Smooth muscle cell (in vitro differentiated cells): ENCODE data around the gene APOL6. TPM values are rescaled to one million over a fixed set of nuclear protein-coding genes. Genes with fewer than 3 reads are reported as not detected.

Experiments
- DNase-seq: peaks from one replicate; lab custom pipeline; 2025; ENCODE audit not compliant: unreplicated experiment; lab: John Stamatoyannopoulos, UW
- H2AFZ ChIP-seq: fragments of 200-600 bp; sonication (generic); 2 replicates; pipeline ENCODE4 v1.6.0; 2016; ENCODE audit warnings: antibody characterized with exemption, low read depth, mild to moderate bottlenecking
- H3F3A ChIP-seq: fragments of 200-600 bp; sonication (generic); 2 replicates; pipeline ENCODE4 v1.6.0; 2017; ENCODE audit warnings: antibody characterized with exemption, low read depth
- H3K27ac ChIP-seq: fragments of 200-600 bp; sonication (generic); 2 replicates; pipeline ENCODE4 v1.5.1; 2016; ENCODE audit warnings: low read depth, mild to moderate bottlenecking
- H3K27me3 ChIP-seq: fragments of 200-600 bp; sonication (generic); 2 replicates; pipeline ENCODE4 v1.6.1; 2016; ENCODE audit warnings: low read depth, mild to moderate bottlenecking
- H3K36me3 ChIP-seq: fragments of 200-600 bp; sonication (generic); 2 replicates; pipeline ENCODE4 v1.5.1; 2016; ENCODE audit warnings: low read depth
- H3K4me1 ChIP-seq: fragments of 200-600 bp; sonication (generic); 2 replicates; pipeline ENCODE4 v1.5.1; 2016; ENCODE audit warnings: low read depth
- H3K4me2 ChIP-seq: fragments of 200-600 bp; sonication (generic); 2 replicates; pipeline ENCODE4 v1.6.0; 2016; ENCODE audit warnings: mild to moderate bottlenecking
- H3K4me3 ChIP-seq: fragments of 200-600 bp; sonication (generic); 2 replicates; pipeline ENCODE4 v1.5.1; 2016; ENCODE audit warnings: mild to moderate bottlenecking
- H3K79me2 ChIP-seq: fragments of 200-600 bp; sonication (generic); 2 replicates; pipeline ENCODE4 v1.6.0; 2016; ENCODE audit warnings: low read depth, mild to moderate bottlenecking
- H3K9ac ChIP-seq: fragments of 200-600 bp; sonication (generic); 2 replicates; pipeline ENCODE4 v1.6.0; 2016; ENCODE audit warnings: low read depth
- H3K9me3 ChIP-seq: fragments of 200-600 bp; sonication (generic); replicated peaks from 2 replicates; pipeline ENCODE4 v1.5.1; 2016; ENCODE audit warnings: low read depth
- H4K20me1 ChIP-seq: fragments of 200-600 bp; sonication (generic); 2 replicates; pipeline ENCODE4 v1.6.0; 2016; ENCODE audit warnings: low read depth
- whole genome bisulfite sequencing: methylation state at CpG from one replicate; pipeline ENCODE4 v1.1.7; 2016; ENCODE audit warnings: low lambda C conversion rate; 5-methylcytosine and 5-hydroxymethylcytosine counted together
- polyA plus RNA-seq: library from polyadenylated mRNA; unstranded; fragments of >200 nt; fragmentation: Nextera tagmentation; extraction: Ambion mirVana; gene quantifications from 2 replicates; pipeline ENCODE4 v1.2.1, GENCODE V29; 2016
- total RNA-seq: library from RNA; depleted of rRNA; stranded (reverse); fragments of >200 nt; gene quantifications from 2 replicates; pipeline ENCODE4 v1.2.3, GENCODE V29; 2014
- TF ChIP-seq, protein P1 (sequence below): fragments of 200-600 bp; sonication (generic); IDR thresholded peaks from 2 replicates; pipeline ENCODE4 v1.5.1; 2017; ENCODE audit warnings: borderline replicate concordance, mild to moderate bottlenecking, antibody characterized with exemption; ENCODE audit not compliant: insufficient read depth, poor library complexity, severe bottlenecking

Gene APOL6
- total and polyA plus RNA-seq, 2 experiments from 2014 or later, result 0.23 to 0.76 TPM

- no peaks in the 10 kb centered on the region for H3K36me3 ChIP-seq
- no peaks in the 10 kb centered on the region for H4K20me1 ChIP-seq
- H3K9me3 ChIP-seq, result no peaks in the 10 kb centered on the region
- no peak overlapping the region for H3K4me2 ChIP-seq
- no peaks in the 10 kb centered on the region for H3K79me2 ChIP-seq
- no peak overlapping the region for H3K9ac ChIP-seq
- WGBS, result 97% methylated on average over 5 of the region's 5 CpGs
- no peaks in the 10 kb centered on the region for H3K4me1 ChIP-seq
- H3F3A ChIP-seq, result peaks cover 2% of the 10 kb centered on the region
- H3K27ac ChIP-seq, result no peak overlapping the region
- H2AFZ ChIP-seq, result no peak overlapping the region
- TF ChIP-seq, protein P1, sequence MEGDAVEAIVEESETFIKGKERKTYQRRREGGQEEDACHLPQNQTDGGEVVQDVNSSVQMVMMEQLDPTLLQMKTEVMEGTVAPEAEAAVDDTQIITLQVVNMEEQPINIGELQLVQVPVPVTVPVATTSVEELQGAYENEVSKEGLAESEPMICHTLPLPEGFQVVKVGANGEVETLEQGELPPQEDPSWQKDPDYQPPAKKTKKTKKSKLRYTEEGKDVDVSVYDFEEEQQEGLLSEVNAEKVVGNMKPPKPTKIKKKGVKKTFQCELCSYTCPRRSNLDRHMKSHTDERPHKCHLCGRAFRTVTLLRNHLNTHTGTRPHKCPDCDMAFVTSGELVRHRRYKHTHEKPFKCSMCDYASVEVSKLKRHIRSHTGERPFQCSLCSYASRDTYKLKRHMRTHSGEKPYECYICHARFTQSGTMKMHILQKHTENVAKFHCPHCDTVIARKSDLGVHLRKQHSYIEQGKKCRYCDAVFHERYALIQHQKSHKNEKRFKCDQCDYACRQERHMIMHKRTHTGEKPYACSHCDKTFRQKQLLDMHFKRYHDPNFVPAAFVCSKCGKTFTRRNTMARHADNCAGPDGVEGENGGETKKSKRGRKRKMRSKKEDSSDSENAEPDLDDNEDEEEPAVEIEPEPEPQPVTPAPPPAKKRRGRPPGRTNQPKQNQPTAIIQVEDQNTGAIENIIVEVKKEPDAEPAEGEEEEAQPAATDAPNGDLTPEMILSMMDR, result no peak
- no peak for DNase-seq
- no peak overlapping the region for H3K4me3 ChIP-seq
- H3K27me3 ChIP-seq, result no peaks in the 10 kb centered on the region
These were observed 47.1 kb upstream of the APOL6 start for GRCh38 chr22:35601013-35601580.

GRCh38 chr22:35601743-35602615, 46.3 kb upstream of the APOL6 start:
- H3K9ac ChIP-seq, result no peak overlapping the region
- H3K9me3 ChIP-seq, result no peaks in the 10 kb centered on the region
- H3K4me1 ChIP-seq, result no peaks in the 10 kb centered on the region
- TF ChIP-seq, protein P1, result no peak
- no peaks in the 10 kb centered on the region for H4K20me1 ChIP-seq
- no peak overlapping the region for H3K4me3 ChIP-seq
- no peak for DNase-seq
- WGBS, result 63% methylated on average over 9 of the region's 9 CpGs
- H2AFZ ChIP-seq, result no peak overlapping the region
- H3F3A ChIP-seq, result peaks cover 2% of the 10 kb centered on the region
- H3K36me3 ChIP-seq, result no peaks in the 10 kb centered on the region
- H3K27ac ChIP-seq, result peak overlapping the region; percentile 29
- H3K79me2 ChIP-seq, result no peaks in the 10 kb centered on the region
- H3K27me3 ChIP-seq, result no peaks in the 10 kb centered on the region
- no peak overlapping the region for H3K4me2 ChIP-seq

- Histone ChIP-seq H3K27me3 (no peaks in the 10 kb centered on the region), H3K4me1 (no peaks in the 10 kb centered on the region), H4K20me1 (no peaks in the 10 kb centered on the region), H3K4me3 (no peak overlapping the region), H3K27ac (no peak overlapping the region), H2AFZ (no peak overlapping the region), H3K9ac (no peak overlapping the region), H3K36me3 (no peaks in the 10 kb centered on the region), H3K4me2 (no peak overlapping the region), H3F3A (peaks cover 2% of the 10 kb centered on the region), H3K79me2 (no peaks in the 10 kb centered on the region), H3K9me3 (no peaks in the 10 kb centered on the region)
- TF ChIP-seq, protein P1, result no peak
- DNase-seq, result no peak
- WGBS, result 52% methylated on average over 9 of the region's 9 CpGs
These were observed 43.5 kb upstream of the APOL6 start for GRCh38 chr22:35604621-35605368.
